SH-SY5Y (cell line): Measurements from ENCODE around the gene HMCES.

Source experiments
- GATA2 ChIP-seq: IDR thresholded peaks from 2 replicates; pipeline ENCODE4 v1.6.1; 2011; ENCODE audit warnings: mild to moderate bottlenecking, low read depth, low read length
- GATA3 ChIP-seq: IDR thresholded peaks from 2 replicates; pipeline ENCODE4 v1.6.1; 2011; ENCODE audit warnings: low read depth, mild to moderate bottlenecking, low read length, moderate library complexity

- no peak for TF ChIP-seq GATA2
- TF ChIP-seq GATA3, result no peak
These were observed 34.7 kb downstream of the HMCES start for GRCh38 chr3:129313415-129313664.
